Loucy (cell line): ENCODE results near the gene TTLL1.

ENCODE experiments used
- EZH2phosphoT487 ChIP-seq: fragments of 200-600 bp; IDR thresholded peaks from 2 replicates; pipeline ENCODE4 v1.6.1; 2018; ENCODE audit warnings: antibody characterized with exemption, mild to moderate bottlenecking, moderate library complexity, borderline replicate concordance
- TF ChIP-seq, protein P1 (sequence below): fragments of 200-600 bp; sonication (generic); conservative IDR thresholded peaks from 2 replicates; pipeline ENCODE4 v1.5.1; 2014; ENCODE audit warnings: mild to moderate bottlenecking, antibody characterized with exemption, low read length

DNA sequence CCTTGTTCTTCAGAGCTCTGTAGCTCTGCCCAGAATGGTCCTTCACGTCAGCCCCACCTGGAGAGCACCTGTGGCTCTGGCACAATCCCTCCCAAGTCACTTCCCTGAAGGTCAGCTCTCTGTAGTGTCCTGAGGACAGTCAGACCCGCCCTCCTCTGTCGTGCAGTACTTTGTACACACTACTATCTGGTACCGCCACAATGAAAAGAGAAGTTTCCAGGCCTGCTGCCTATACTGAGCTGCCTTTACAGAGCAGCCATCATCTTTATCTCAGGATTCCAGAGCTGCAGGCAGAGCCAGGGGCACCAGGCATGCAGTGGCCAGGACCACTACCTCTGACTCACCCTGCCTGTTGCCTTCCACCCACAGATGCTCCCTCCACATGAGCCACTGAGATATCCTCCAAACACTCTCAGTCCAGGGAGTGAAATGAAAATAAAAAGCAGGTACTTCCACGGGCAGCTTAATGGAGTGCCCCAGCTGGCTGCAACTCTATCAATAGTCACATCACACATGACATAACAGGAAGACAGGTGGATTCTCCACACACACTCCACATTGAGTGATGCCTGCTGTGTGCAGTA lies 81.6 kb downstream of the TTLL1 start:
- TF ChIP-seq, protein P1, sequence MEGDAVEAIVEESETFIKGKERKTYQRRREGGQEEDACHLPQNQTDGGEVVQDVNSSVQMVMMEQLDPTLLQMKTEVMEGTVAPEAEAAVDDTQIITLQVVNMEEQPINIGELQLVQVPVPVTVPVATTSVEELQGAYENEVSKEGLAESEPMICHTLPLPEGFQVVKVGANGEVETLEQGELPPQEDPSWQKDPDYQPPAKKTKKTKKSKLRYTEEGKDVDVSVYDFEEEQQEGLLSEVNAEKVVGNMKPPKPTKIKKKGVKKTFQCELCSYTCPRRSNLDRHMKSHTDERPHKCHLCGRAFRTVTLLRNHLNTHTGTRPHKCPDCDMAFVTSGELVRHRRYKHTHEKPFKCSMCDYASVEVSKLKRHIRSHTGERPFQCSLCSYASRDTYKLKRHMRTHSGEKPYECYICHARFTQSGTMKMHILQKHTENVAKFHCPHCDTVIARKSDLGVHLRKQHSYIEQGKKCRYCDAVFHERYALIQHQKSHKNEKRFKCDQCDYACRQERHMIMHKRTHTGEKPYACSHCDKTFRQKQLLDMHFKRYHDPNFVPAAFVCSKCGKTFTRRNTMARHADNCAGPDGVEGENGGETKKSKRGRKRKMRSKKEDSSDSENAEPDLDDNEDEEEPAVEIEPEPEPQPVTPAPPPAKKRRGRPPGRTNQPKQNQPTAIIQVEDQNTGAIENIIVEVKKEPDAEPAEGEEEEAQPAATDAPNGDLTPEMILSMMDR = no peak
- no peak for TF ChIP-seq EZH2phosphoT487
